HG03139 (cell line): ENCODE measurements around the gene ZNF84.

ENCODE experiments used
- ATAC-seq: cut with Tn5 transposase; IDR thresholded peaks from one replicate; pipeline ENCODE4 v1.9.1; 2021; ENCODE audit not compliant: unreplicated experiment

Gene ZNF84

DNA sequence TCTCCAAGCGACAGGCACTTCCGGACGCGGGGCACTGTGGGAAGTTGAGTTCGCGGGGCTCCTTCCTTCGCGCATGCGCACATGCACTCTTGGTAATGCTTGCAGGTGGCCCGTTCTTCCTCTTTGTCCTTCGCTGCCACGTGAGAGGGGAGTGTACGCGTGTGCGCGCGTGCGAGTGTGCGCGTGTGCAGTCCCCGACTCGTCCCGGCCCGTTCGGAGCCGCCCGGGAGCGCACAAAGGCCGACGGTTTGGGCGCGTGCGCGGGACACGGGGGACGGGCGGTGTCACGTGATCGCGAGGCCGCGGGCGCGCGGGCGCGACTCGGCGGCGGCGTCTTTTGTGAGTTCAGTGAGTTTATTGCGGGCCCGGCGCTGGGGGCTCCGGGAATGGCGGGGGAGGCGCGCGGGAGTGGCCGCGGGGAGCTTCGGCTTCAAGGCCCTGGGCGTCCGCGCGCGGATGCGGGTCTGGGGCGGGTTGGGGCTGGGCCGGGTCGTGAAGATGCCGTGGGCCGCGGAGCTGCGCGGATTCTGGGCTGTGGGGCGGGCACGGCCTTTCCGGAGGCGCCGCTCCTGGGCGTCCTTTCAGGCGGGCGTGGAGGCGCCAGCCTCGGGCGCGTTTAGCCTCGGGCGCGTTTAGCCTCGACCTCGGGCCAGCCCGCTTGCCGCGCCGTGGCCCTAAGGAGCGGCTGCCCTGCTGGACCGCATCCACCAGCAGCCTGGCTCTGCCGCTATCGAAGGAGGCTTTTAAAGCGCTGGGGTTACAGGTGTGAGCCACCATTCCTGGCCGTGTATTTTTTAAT lies at the start of gene ZNF84:
Gene ZNF84 (plus strand): TSS at position 303 of the 799 bp plus-strand sequence. CDS start 3,959 bp downstream, outside the sequence.
- ATAC-seq = peak; percentile 88

DNA sequence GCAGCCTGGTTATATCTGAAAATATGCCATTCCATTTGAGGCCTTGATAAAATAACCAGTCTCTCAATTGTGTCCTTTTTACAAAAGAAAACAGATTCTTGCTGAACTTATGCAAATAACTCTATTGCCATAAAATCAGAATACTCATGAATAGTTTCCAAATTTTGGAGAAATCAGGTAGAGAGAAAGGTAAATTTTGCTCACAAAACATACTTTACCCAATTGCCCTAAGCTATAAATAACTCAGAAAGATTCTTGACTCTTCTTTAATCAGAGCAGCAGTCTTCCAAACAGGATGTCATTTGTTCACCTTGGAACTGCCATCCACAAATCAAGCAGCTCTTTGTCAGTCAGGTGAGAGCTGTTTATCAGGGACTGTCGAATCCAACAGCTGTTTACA lies 38.6 kb upstream of the ZNF84 start:
- no peak for ATAC-seq

DNA sequence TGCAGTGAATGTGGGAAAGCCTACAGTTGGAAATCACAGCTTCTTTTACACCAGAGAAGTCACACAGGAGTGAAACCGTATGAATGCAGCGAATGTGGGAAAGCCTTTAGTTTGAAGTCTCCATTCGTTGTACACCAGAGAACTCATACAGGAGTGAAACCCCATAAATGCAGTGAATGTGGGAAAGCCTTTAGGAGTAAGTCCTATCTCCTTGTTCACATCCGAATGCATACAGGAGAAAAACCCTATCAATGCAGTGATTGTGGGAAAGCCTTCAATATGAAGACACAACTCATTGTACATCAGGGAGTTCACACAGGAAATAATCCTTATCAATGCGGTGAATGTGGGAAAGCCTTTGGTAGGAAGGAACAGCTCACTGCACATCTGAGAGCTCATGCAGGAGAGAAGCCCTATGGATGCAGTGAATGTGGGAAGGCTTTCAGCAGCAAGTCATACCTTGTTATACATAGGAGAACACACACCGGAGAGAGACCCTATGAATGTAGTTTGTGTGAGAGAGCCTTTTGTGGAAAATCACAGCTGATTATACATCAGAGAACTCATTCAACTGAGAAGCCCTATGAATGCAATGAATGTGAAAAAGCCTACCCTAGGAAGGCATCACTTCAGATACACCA lies 26.5 kb upstream of the ZNF84 start:
- no peak for ATAC-seq

DNA sequence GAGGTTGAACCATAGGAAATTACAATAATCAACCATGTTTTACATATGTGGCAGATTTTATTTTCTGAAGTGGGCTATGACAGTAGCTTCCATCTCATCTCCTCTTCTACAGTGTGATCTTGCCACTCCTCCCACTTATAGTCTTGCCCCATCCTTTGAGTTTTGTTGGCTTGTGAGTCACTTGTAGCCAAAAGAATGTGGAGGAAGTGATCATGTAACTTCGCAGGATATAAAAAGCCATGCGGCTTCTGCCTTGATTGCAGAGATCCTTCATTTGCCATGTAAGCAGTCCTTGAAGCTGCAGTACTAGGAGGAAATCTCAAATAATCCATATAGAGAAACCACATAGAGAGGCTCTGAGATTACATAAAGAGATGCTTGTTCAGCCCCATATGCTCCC lies 13.7 kb upstream of the ZNF84 start:
- no peak for ATAC-seq

DNA sequence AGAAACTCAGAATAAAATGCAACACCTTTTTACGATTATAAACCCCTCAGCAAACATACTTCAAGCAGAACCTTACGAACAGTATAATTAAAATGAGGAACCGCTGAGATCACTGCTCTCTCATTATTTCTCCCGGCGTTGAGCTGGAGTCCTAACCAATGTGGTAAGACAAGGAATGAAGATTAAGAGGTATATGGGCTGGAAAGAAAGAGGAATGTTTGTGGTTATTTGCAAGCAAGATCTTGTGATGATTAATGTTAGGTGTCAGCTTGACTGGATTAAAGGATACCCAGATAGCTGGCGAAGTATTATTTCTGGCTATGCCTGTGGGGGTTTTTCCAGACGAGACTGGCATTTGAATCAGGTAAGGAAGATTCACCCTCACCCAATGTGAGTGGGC lies 10.3 kb upstream of the ZNF84 start:
- ATAC-seq = no peak

DNA sequence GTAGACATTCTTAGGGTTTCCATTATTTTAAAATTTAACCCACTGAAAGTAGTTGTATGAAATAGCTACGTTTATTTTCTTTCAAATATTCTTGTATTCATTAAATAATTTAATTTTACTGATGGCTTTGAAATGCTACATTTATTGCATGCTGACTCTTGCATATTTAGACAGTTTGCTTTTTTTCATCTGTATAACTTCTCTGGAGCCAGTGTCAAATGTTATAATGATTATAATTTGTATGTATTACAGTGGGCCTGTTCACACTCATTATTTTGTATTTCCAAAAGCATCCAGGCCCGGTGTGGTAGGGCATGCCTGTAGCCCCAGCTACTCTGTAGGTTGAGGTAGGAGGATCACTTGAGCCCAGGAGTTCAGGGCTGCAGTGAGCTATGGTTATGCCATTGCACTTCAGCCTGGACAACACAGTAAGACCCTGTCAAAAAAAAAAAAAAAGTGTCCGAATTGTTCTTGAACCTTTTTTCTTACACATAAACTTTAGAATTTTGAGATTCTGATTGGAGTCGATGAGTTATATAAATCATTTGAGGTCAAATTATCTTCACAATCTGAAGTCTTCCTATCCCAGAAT lies 905 bp downstream of the ZNF84 start:
- ATAC-seq = no peak

DNA sequence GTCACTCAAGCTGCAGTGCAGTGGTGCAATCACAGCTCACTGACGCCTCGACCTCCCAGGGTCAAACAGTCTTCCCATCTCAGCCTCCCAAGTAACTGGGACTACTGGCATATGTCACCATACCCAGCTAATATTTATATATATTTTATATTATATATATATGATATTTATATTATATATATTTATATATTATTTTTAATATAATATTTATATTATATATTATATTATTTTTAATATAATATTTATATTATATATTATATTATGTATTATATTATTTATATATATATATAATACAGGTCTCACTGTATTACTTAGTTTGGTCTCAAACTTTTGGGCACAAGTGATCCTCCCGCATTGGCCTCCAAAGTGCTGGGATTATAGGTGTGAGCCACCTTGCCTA lies 9.4 kb downstream of the ZNF84 start:
- ATAC-seq = no peak

DNA sequence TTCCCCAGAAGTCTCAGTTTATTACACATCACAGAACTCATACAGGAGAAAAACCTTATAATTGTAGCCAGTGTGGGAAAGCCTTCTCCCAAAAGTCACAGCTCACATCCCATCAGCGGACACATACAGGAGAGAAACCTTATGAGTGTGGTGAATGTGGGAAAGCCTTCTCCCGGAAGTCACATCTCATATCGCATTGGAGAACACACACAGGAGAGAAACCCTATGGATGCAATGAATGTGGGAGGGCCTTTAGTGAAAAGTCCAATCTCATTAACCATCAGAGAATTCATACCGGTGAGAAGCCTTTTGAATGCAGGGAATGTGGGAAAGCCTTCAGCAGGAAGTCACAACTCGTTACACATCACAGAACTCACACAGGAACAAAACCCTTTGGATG lies 20.1 kb downstream of the ZNF84 start:
- ATAC-seq = no peak

DNA sequence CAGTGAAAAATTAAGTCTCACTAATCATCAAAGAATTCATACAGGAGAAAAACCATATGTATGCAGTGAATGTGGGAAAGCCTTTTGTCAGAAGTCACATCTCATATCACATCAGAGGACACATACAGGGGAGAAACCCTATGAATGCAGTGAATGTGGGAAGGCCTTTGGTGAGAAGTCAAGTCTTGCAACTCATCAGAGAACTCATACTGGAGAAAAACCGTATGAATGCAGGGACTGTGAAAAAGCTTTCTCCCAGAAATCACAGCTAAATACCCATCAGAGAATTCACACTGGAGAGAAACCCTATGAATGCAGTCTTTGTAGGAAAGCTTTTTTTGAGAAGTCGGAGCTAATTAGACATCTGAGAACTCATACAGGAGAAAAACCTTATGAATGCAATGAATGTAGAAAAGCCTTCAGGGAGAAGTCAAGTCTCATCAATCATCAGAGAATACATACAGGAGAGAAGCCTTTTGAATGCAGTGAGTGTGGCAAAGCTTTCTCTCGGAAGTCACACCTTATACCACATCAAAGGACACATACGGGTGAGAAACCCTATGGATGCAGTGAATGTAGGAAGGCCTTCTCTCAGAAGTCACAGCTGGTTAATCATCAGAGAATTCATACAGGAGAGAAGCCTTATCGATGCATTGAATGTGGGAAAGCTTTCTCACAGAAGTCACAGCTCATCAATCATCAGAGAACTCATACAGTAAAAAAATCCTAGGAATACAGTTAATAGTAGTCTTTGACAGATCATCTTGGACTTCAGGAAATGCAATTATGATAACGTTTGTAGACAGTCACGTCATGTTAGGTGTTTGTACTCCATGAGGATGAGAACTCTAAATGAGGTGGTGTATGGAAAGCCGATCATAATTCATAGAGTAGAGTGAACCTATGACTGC lies 21.1 kb downstream of the ZNF84 start:
- no peak for ATAC-seq

DNA sequence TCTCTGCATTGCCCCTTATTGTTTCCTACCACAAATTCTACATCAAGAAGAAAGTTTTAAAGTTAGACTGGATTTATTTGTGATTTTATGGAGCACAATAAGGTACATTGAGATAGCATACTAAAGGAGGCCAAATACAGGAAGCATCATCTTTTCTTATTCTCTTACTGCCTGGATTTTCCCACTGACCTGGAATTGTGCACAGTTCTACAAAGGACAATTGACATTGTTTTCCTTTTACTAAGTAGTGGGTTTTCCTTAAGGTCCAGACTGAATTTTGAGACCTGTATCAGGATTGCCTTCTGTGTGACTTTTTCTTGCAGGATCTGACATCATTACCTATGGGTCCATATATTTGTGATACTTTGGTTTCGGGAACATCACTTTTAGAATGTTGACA lies 24.6 kb downstream of the ZNF84 start:
- no peak for ATAC-seq

DNA sequence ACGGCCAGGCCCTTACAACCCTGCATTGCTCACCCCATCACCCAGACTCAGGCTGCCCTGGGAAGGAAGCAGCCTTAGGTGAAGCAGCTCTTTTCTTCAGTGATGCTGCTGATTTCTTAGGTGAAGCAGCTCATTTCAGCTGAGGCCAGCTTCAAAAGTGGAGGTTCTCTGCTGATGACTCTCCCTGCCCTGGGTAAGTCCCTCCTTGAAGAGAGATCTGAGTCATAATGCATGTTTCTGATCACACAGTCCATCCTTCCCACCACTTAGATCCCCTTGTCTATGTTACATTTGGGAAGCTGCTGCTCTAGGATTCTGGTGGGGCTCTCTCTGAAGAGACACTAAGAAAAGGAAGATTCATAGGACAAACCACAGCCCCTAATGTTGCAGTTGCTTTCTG lies 26.2 kb downstream of the ZNF84 start:
- no peak for ATAC-seq

DNA sequence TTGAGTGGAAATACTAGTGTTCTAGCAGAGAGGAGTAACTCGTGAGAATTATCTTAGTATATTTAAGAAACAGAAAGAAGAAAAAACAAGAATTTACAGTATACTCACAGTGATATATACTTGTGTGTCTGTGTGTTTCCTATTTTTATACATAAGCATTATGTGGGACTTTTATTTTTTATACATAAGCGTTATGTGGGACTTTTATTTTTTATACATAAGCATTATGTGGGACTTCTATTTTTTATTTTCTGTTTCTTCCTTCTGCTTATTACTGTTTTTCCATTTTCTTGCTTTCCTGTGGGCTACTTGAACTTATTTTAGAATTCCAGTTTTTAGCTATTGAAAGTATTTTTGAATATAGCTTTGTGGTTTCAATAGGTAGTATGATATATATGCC lies 36.5 kb downstream of the ZNF84 start:
- no peak for ATAC-seq

DNA sequence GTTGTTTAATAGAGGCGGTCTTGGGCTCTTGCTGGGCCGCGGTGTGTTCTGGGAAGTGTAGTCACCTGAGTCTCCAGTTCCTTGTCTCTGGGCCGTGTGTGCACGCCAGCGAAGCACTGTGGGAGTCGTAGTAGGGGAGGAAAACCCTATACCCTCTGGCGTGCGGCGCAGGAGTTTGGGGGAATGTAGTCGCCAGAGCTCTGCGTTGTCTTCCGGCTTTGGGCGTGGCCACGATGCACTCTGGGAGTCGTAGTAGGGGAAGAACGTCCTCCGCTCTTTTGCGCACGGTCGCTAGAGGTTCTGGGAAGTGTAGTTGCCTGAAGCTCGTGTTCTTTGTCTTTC lies 42.7 kb downstream of the ZNF84 start:
- peak; percentile 75 for ATAC-seq

DNA sequence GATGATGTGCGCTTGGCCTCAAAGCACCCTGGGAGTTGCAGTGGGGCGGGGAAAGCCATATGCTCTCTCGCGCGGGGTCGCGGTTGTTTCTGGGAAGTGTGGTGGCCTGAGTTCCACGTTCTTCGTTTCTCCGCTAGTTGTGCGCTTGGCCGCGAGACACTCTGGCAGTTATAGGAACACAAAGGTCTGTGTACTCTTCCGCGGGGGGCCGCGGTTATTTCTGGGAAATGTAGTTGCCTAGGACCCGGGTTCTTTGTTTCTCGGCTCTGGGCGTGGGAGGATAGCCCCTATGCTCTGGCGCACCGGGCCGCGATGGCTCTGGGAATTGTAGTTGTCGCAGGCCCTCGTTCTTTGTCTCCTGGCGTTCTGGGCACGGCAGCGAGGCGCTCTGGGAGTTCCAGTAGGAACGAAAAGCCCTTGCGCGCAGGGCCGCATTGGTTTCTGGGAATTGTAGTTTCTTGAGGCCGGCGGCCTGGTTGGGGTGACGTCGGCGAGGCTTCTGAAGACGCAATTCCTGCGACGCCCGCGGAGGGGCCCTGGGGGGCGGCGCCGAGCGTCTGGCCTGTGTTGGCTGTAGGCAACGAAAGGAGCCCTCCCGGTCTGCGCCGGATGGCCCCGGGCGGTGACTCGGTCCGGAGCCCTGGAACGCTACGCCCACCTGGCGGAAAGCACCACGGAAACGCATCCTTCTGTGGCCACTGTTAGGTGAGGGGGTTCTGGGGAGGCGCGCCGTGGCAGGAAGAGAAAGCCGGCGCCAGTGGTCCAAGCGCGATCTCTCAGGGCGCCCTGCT lies 43.3 kb downstream of the ZNF84 start, which contains the start of gene ZNF140:
Gene ZNF140 (plus strand): TSS at position 556 of the 791 bp plus-strand sequence. CDS start 398 bp downstream, outside the sequence.
- peak; percentile 72 for ATAC-seq

DNA sequence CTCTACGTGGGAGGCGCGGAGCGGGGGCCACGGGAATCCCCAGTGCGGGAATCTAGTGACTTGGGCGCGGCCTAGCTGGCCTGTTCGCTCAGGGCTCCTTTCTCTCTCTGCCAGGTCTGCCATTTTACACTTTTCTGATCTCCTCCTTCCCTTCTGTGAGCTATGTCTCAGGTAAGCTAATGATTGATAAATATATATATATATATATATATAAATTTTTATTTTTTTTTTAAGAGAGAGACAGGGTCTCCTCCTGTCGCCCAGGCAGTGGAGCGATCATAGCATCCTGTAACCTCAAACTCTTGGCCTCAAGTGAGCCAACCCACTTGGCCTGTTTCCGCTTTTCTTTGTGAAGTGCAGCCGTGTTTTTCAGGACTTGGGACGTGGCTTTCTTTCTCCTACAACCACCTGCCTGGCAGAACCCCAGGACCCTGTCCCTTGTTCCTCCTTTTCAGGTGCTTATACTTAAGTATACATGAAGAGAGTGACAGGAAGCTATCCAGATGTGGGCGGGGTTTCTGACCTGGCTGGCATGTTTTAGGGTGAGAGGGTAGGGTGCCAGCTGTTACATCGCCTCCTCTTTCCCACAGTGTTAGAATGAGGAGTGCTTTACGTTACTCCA lies 44.0 kb downstream of the ZNF84 start:
- ATAC-seq = no peak

DNA sequence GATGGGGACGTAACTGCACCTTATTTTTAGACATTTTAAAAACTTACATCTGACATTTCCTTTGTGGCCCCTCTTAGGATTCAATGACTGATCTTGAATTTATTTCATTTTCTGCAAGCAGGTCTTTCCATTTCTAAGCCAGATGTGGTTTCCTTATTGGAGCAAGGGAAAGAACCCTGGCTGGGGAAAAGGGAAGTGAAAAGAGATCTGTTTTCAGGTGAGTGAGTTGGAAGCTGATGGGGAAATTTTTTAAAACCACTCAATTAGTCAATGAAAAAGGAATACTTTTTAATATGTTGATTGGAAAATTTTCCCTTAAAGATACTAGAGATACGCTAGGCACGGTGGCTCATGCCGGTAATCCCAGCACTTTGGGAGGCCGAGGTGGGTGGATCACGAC lies 46.0 kb downstream of the ZNF84 start:
- no peak for ATAC-seq

DNA sequence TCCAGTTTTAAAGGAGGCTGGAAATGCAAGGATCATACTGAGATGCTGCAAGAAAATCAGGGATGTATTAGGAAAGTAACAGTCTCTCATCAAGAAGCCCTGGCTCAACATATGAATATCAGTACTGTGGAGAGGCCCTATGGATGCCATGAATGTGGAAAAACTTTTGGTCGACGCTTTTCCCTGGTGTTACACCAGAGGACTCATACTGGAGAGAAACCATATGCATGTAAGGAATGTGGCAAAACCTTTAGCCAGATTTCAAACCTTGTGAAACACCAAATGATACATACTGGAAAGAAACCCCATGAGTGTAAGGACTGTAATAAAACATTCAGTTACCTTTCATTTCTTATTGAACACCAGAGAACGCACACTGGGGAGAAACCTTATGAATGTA lies 68.3 kb downstream of the ZNF84 start:
- no peak for ATAC-seq

DNA sequence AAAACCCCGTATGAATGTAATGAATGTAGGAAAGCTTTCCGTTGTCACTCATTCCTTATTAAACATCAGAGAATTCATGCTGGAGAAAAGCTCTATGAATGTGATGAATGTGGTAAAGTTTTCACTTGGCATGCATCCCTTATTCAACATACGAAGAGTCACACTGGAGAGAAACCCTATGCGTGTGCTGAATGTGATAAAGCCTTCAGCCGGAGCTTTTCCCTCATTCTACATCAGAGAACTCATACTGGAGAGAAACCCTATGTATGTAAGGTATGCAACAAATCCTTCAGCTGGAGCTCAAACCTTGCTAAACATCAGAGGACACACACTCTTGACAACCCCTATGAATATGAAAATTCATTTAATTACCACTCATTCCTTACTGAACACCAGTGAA lies 68.9 kb downstream of the ZNF84 start:
- no peak for ATAC-seq

DNA sequence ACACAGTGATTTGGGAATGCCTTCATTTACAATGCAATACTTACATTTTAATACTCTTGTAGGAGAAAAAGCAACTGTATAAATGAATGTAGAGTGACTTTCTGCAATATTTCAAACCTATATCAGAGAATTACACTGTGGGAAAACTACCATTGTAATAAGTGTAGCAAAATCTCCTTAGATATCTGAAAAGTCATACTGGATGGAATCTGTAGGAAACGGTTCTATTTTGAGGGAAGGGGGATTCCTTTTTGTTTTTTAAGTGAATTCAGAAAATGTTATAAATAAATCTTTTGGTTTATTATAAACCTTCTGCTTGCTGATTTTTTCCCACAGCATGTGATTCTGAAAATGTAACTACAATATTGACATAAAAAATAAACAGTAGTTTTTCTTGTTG lies 69.8 kb downstream of the ZNF84 start:
- ATAC-seq = no peak

DNA sequence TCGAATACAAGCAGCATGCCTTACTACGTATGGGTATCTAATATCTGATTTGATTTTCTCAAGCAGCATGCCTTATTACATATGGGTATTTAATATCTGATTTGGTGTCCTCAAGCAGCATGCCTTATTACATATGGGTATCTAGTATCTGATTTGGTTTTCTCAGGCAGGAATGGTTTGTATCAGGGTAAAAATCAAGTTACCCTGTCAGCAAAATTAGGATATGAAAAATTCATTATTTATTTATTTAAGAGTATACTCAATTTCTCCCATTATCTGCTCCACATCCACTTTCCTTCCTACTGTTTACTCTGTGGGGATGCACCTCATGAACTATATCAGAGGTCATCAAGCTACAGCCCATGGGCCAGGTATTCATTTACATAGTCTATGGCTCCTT lies 70.8 kb downstream of the ZNF84 start:
- ATAC-seq = no peak
